Colonic mucosa (tissue), 4 donors: ENCODE data around the gene GAPT. TPM values are rescaled to one million over a fixed set of nuclear protein-coding genes. Genes with fewer than 3 reads are reported as not detected.

Source experiments
- DNase-seq: peaks from one replicate; pipeline ENCODE4 v3.0.0-alpha.2; 2020
- H3K27ac ChIP-seq: fragments of 200-600 bp; one replicate; pipeline ENCODE4 v1.8.0; 2021
- H3K27me3 ChIP-seq: fragments of 200-600 bp; one replicate; pipeline ENCODE4 v1.8.0; 2021
- H3K36me3 ChIP-seq: fragments of 200-600 bp; one replicate; pipeline ENCODE4 v1.8.0; 2021
- H3K4me1 ChIP-seq: fragments of 200-600 bp; one replicate; pipeline ENCODE4 v1.8.0; 2021; ENCODE audit warnings: mild to moderate bottlenecking
- H3K4me3 ChIP-seq: fragments of 200-600 bp; one replicate; pipeline ENCODE4 v1.8.0; 2021
- H3K9ac ChIP-seq, 2 donors: one replicate each; pipeline ENCODE4 v1.7.0; 2013; ENCODE audit warnings: control low read depth in 2 of 2, low read depth in 2 of 2, low read length in 2 of 2
- H3K9me3 ChIP-seq: fragments of 200-600 bp; one replicate; pipeline ENCODE4 v1.8.0; 2021
- intact Hi-C: fragments of 100-400 bp; cut with DNase I; formaldehyde crosslinking; loops from one replicate; pipeline ENCODE4 v1.14.1; 2022
- microRNA-seq: library from miRNA; unstranded; fragments of <30 nt; microRNA quantifications from one replicate; pipeline ENCODE4, GENCODE V29; 2019
- total RNA-seq, 2 donors: library from RNA; stranded (reverse); fragmentation: NEBNext Ultra II Directional in 1 of 2; extraction: Animal tissue kit (Norgen Biotek cat#: 25700) in 1 of 2; gene quantifications; one replicate each; pipeline ENCODE4 v1.2.1, GENCODE V29; 2021
- TF ChIP-seq, protein P1 (sequence below): fragments of 200-600 bp; IDR thresholded peaks from one replicate; pipeline ENCODE4 v1.8.0; 2022; ENCODE audit warnings: antibody characterized with exemption, mild to moderate bottlenecking
- donor health status: healthy.
- donor health status: DM: no; HTN: no; CAD: no.
- donor health status: DM: no; HTN: no; CAD: no.

GAPT gene
- total RNA-seq, 2 donors from 2014 or later = 0.69 to 1.3 TPM

DNA sequence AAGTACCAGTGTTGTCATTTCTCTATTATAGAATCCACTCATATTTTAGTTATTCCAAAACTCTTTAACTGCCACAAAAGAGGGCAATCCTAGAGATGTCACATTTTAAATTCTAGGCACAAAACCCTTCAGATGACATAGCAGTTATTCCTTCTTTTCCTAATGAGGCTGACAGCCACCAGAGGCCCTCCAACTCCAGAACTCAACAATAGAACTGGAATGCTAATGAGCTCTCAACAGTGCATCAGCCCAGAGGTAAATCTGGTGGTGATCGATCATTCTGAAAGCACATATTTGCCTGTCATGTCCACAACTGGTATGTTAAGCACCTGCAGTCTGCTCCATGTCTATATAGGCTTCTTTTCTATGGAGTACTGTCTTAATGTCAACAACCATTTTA lies 51.5 kb downstream of the GAPT start:
- intact Hi-C loops = no loop called here

DNA sequence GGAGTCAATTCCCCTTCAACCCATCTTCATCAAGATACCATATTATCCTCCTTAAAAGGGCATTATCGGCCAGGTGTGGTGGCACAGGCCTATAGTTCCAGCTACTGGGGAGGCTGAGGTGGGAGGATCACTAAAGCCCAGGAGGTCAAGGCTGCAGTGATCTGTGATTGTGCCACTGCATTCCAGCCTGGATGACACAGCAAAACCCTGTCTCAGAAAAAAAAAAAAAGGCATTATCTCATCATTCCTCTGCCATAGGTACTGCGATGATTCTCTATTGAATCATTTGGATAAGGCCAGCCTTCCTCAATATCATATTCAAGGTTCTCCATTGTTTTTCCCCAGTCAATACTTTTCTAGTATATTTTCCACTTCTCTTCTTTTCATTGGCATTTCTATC lies 52.5 kb downstream of the GAPT start:
- no peaks in the 10 kb centered on the region for H3K36me3 ChIP-seq
- TF ChIP-seq, protein P1, sequence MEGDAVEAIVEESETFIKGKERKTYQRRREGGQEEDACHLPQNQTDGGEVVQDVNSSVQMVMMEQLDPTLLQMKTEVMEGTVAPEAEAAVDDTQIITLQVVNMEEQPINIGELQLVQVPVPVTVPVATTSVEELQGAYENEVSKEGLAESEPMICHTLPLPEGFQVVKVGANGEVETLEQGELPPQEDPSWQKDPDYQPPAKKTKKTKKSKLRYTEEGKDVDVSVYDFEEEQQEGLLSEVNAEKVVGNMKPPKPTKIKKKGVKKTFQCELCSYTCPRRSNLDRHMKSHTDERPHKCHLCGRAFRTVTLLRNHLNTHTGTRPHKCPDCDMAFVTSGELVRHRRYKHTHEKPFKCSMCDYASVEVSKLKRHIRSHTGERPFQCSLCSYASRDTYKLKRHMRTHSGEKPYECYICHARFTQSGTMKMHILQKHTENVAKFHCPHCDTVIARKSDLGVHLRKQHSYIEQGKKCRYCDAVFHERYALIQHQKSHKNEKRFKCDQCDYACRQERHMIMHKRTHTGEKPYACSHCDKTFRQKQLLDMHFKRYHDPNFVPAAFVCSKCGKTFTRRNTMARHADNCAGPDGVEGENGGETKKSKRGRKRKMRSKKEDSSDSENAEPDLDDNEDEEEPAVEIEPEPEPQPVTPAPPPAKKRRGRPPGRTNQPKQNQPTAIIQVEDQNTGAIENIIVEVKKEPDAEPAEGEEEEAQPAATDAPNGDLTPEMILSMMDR = no peak
- H3K9ac ChIP-seq = no peak overlapping the region
- H3K4me1 ChIP-seq = no peaks in the 10 kb centered on the region
- H3K27ac ChIP-seq = no peak overlapping the region
- intact Hi-C loops = no loop called here
- H3K4me3 ChIP-seq = no peak overlapping the region
- no peaks in the 10 kb centered on the region for H3K27me3 ChIP-seq
- DNase-seq = no peak
- H3K9me3 ChIP-seq = no peaks in the 10 kb centered on the region

More for the DNA sequence above, 51.5 kb downstream of the GAPT start:
- TF ChIP-seq, protein P1 = no peak
- Histone ChIP-seq H3K4me1 (no peaks in the 10 kb centered on the region), H3K27me3 (no peaks in the 10 kb centered on the region), H3K4me3 (no peak overlapping the region), H3K36me3 (no peaks in the 10 kb centered on the region), H3K9me3 (no peaks in the 10 kb centered on the region), H3K9ac (no peak overlapping the region), H3K27ac (no peak overlapping the region)
- DNase-seq = no peak

DNA sequence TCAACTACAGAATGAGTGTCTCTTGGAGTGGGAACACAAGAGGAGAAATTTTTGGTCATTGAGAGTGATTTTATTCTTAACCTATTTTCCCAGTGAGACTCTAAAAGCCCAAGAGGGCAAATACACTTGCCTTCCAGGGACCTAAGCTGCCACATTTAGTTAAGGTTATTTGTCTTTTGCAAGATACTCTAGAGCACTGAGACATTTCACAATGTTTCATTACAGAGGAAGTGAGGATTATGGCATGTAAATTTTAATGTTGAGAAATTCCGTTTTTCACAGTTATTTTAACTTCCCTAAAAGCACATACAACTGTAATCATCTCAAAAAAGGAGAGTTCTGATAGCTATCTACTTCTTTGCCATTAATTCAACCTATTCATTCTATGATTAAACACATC lies 53.0 kb downstream of the GAPT start:
- Histone ChIP-seq H3K27me3 (no peaks in the 10 kb centered on the region), H3K4me1 (no peaks in the 10 kb centered on the region), H3K36me3 (no peaks in the 10 kb centered on the region), H3K9ac (no peak overlapping the region), H3K27ac (no peak overlapping the region), H3K4me3 (no peak overlapping the region), H3K9me3 (no peaks in the 10 kb centered on the region)
- TF ChIP-seq, protein P1 = no peak
- intact Hi-C loops = no loop called here
- DNase-seq = no peak

DNA sequence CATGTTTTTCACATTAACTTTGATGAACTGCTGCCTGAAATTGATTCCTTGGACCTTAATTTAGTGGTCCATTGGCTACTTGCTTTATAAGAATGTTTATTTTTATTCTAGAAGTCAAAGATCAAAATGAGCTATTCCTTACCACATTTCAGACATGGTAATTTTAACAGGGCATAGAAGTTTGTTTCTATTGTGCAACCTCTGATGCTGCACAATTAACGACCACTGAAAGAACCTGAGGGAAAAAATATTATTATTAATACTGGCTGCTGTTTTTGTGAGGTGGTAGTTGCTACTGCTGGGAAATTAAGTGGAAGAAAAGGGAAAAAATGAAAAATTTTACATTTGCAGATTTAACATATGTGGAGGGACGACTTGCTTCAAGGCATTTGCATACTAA lies 53.7 kb downstream of the GAPT start:
- no peaks in the 10 kb centered on the region for H3K4me1 ChIP-seq
- intact Hi-C loops = no loop called here
- H3K27me3 ChIP-seq = no peaks in the 10 kb centered on the region
- no peak overlapping the region for H3K9ac ChIP-seq
- no peak overlapping the region for H3K27ac ChIP-seq
- TF ChIP-seq, protein P1 = no peak
- H3K36me3 ChIP-seq = no peaks in the 10 kb centered on the region
- DNase-seq = no peak
- H3K9me3 ChIP-seq = no peaks in the 10 kb centered on the region
- H3K4me3 ChIP-seq = no peak overlapping the region

DNA sequence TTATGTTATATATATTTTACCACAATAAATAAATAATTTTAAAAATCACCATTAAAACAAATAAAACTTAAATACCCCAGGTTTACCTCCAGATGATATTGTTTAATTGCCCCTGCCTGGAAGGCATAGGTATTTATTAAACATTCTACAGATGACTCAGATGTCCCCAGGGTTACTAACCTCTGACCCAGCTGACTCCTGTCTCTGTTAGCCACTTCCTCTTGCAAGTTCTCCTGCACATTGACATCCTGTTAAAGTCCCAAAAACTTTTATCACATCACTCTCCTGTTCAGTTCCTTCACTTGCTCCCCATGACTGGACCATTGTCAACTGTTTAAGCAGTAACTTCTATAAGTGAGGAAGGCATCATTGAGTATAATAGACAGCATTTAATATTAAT lies 54.7 kb downstream of the GAPT start:
- DNase-seq = no peak
- Histone ChIP-seq H3K27ac (no peak overlapping the region), H3K4me3 (no peak overlapping the region), H3K9me3 (no peaks in the 10 kb centered on the region), H3K9ac (no peak overlapping the region), H3K4me1 (no peaks in the 10 kb centered on the region), H3K27me3 (no peaks in the 10 kb centered on the region), H3K36me3 (no peaks in the 10 kb centered on the region)
- intact Hi-C loops = no loop called here
- TF ChIP-seq, protein P1 = no peak

Small RNA genes within 50 kb of the gene (microRNA-seq; reads per million reads assigned to microRNA genes)
- gene MIR548AE2 = not detected

Other genes starting within 250 kb of the GAPT start
- 10 to 100 TPM; 21.8 to 28.3 TPM for gene PLK2, start 31.3 kb upstream of the GAPT start, total RNA-seq
- 1 to 10 TPM; 1.1 to 1.2 TPM for gene RAB3C, start 91.6 kb downstream of the GAPT start, total RNA-seq